HEK293T (cell line): Measurements from ENCODE around the gene ATAD2B.

Experiments used
- BHLHE40 ChIP-seq: fragments of 450-650 bp; IDR thresholded peaks from 2 replicates; pipeline ENCODE4 v1.6.1; 2016; ENCODE audit warnings: mild to moderate bottlenecking, moderate library complexity, borderline replicate concordance
- FOXM1 ChIP-seq: fragments of 450-650 bp; IDR thresholded peaks from 2 replicates; pipeline ENCODE4 v1.6.1; 2017; ENCODE audit warnings: mild to moderate bottlenecking, borderline replicate concordance
- SUZ12 ChIP-seq: fragments of 450-650 bp; IDR thresholded peaks from 2 replicates; pipeline ENCODE4 v1.6.1; 2016; ENCODE audit warnings: mild to moderate bottlenecking
- TF ChIP-seq, protein P1 (sequence below): fragments of 450-650 bp; IDR thresholded peaks from 2 replicates; pipeline ENCODE4 v1.6.1; 2016

DNA sequence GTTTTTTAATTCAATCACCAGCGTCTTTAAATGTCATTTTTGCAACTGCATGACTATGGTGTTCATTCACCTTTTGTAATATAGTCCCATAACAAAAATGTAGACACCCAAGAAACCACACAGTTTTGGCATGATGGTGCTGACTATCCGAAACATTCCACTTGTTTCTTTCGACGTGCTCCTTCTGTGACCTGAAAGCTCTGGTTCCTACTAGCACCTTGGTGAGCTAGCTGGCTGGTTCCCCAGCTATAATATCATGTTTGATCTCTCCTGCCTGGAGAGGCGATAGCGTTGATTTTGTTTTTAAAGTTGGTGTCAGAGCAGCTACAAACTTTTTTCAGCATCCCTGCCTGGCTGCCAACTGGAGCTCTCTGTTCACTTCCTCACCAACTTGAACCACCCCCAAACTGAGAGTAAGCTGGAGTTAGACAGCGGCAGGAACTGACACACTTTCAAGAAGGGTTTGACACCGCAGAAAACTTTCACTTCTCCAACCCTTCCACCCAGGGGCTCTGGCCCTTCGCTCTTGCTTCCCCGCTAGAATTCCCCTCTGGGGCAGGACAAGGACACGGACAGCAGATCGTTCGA lies 1.1 kb downstream of the ATAD2B start:
- TF ChIP-seq BHLHE40 (no peak), FOXM1 (no peak), SUZ12 (no peak)
- TF ChIP-seq, protein P1, sequence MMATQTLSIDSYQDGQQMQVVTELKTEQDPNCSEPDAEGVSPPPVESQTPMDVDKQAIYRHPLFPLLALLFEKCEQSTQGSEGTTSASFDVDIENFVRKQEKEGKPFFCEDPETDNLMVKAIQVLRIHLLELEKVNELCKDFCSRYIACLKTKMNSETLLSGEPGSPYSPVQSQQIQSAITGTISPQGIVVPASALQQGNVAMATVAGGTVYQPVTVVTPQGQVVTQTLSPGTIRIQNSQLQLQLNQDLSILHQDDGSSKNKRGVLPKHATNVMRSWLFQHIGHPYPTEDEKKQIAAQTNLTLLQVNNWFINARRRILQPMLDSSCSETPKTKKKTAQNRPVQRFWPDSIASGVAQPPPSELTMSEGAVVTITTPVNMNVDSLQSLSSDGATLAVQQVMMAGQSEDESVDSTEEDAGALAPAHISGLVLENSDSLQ, result no peak
